ENCODE data around the gene F2R.
"Not testable (repeated sequence)": the region's sequence is repeated elsewhere in the genome, so short reads cannot be mapped to it uniquely, and the experiment has no call there.

The F2R gene

DNA sequence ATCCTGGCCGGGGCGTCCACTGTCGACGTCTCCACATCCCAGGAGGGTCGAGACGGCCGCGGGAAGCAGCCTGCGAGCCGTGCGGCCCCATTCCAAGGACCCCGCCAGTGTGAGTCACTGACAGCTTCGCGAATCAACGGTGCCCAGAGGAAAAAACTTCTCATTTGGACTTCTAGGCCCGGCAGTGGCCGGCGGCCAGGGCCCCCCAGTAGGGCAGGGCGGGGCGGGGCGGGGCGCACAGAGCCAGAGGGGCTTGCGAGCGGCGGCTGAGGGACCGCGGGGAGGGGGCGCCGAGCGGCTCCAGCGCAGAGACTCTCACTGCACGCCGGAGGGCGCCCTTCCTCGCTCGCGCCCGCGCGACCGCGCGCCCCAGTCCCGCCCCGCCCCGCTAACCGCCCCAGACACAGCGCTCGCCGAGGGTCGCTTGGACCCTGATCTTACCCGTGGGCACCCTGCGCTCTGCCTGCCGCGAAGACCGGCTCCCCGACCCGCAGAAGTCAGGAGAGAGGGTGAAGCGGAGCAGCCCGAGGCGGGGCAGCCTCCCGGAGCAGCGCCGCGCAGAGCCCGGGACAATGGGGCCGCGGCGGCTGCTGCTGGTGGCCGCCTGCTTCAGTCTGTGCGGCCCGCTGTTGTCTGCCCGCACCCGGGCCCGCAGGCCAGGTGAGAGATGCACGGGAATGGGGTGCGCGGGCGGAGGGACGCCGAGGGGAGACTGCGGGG is at the start of gene F2R:
TSS of gene F2R (plus strand) at position 391 of the 720 bp plus-strand sequence. CDS start at position 573, 182 bp downstream.
- peak; percentile 79 for DNase-seq

DNA sequence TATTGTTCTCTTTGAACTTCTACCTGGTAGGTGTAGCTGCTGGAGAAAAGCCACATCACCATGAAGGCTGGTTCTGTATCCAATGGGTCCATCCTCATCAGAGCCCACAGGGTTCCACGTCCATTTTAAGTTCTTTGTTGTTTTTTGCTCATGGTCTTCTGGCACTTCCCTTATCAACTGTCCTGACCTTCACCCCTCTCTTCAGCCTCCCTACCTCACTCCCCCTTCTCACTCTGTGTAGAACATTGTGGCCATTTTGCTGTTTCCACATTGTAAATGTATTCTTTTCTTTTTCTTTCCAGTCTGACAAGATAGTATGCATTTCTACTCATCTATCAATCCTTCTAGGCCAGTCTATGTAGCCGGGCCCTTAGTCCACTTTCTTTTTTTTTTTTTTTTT is 48.4 kb upstream of the F2R start:
- no peak for DNase-seq

DNA sequence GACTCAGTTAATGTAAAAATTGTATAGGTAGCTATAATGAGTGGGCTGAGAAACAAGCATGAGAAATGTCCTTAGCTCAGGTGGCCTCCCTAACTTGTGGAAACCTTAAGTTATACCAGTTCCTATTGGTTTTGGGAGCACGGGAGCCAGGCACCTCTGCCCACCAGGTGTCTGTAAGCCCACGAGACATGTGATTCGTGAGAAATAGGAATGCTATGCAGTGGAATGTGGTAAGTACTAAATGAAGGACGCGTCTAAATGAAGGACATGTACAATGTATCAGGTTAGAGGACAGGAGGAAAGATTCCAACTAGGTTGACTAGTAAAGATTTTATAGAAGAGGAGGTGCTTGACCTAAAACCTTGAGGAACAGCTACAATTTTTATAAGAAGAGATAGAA is 46.7 kb upstream of the F2R start:
- DNase-seq: no peak

DNA sequence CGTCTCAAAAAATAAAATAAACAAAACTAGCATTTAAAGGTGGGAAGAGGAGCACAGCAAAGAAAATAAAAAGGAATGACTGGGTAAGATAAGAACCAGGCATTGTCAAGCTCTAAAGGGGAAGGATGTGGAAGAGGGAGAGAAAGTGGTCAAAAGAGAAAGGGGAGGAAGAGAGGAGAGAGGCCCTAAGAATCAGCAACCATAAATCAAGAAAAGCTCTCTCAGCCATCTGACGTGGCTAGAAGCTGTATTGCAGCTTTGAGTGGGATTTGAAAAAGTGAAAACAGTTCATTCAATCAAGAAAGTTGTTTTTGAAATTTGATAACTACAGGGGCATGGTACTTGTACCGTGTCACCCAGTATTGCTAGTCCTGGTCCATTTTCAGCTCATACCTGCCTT is 45.4 kb upstream of the F2R start:
- DNase-seq: no peak

DNA sequence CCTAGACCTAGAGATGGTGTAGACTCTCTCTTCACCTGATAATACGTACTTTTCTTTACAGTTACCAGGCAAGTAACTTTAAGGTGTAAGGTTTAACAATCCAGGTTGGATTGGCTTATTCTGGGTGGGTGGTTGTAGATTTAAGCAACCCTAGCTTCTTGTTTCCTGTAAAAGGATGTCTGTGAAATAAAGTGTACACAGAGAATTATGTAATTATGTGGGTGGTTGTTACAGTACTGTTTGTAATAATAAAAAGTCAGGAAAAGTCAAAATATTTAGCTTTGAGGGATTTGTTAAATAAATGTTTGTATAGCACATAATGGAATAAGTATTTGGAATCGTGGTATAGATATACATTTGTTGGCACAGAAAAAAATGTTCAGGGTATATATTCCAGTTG is 43.7 kb upstream of the F2R start:
- no peak for DNase-seq

DNA sequence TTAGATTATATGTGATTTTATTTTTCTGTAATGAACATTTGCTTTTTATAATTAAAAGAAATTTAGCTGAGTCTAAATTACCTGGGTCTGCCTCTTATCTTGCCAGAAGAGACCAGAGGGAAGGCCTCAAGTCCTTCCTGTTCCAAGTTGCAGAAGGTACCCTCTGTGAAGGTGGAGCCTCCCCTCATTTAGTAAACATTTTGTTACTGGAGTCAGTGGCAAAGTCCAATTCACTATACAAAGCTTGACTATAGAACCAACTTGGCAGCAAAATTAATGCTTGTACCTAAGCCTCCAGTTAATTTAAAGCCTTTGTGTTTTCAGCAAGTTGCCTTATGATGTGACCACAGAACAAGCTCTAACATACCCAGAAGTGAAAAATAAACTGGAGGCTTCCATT is 42.8 kb upstream of the F2R start:
- no peak for DNase-seq

DNA sequence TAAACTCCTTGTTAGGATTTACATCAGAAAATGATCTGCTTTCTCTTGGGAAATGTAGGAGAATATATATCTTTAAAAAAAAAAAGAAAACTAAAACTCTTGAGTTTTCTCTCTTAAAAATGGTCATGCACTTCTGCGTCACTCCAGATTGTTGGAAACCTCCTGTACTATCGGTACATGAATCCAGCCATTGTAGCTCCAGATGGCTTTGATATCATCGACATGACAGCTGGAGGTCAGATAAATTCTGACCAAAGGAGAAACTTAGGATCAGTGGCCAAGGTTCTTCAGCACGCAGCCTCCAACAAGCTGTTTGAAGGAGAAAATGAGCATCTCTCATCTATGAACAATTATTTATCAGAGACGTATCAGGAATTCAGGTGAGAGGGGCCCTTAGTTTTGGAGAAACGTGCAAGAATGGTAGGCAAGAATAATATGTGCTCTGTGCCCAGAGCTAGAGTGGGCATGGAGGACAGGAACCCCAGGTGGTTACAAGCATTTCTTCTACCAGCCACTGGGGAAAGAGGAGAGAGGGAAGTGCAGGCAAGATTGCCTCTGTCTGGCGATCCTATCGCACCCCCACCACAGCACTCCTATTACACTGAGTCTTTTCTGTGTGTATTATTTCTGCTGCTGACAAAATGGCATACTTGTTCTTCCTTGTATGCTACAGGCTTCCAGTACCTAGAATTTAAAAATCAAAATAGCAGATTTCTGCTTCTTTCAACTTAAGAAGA is 41.4 kb upstream of the F2R start:
- DNase-seq: no peak

DNA sequence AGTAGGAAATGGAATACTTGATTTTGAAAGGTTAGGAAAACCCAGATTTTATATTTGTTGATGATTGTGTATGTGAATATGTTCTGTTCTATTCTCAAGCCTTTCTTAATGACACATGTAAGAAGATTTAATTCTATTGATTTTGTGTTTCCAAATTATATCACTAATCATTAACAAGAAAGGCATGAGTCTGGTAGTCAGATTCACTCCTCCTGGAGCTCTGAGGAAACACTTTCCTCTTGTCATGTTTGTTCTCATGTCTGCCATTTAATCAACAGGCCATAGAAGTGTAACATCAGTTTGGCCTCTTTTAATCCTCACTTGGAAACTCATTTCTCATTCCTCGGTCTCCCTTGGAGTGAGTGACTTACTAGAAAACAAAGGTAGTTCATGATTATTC is 40.6 kb upstream of the F2R start:
- DNase-seq: no peak

DNA sequence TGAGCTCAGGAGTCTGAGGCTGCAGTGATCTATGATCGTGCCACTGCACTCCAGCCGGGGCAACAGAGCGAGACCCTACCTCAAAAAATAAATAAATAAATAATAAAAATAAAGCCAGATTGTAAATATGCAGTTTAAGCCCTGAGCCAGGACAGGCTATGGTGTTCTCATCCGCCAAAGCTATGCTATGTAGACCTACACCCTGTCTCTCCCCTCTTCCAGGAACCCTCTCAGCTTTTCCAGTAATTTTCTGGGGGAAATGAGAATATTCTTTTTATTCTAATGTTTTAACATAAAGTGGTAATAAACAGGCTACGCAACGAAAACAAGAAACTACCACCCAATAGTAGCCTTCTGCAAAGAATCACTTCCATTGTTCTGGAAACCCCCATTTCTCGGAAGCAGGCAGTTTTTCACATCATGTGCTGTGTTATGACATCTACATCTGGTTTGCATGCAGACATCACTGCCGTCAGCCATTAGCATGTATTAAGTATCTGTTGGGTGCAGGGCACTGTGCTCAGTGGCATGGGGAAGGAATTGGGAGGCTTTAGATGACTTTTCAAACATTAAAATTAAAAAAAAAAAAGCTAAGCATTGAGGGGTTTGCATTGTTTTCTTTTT is 38.0 kb upstream of the F2R start:
- DNase-seq: no peak

DNA sequence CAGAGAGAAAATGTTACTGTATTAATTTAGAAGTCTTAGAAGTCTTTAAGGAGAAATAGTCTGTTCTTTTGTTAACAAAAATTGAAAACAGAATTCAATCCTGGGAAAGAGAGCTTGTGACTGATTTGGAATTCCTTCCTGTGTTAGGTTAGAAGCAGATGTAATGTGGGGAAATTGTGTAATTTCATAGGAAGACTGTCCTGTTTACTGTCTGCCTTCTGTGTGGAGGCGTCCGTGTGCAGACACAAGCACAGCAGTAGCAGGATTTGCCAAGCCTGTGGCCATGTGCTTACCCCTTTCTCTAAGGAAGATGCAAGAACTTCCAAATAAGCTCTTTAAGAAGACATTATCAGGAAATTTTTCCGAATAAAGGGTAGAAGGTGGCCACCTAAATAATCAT is 36.7 kb upstream of the F2R start:
- DNase-seq: no peak

DNA sequence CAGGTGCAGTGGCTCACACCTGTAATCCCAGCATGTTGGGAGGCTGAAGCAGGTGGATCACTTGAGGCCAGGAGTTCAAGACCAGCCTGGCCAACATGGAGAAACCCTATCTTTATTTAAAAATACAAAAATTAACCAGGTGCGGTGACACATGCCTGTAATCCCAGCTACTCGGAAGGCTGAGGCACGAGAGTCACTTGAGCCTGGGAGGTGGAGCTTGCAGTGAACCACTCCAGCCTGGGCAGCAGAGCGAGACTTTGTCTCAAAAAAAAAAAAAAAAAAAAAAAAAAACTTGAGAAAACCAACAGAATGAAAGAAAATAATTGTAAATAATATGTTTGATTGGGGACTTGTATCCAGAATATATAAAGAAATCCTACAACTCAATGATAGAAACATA is 35.1 kb upstream of the F2R start:
- DNase-seq: not testable (repeated sequence)

DNA sequence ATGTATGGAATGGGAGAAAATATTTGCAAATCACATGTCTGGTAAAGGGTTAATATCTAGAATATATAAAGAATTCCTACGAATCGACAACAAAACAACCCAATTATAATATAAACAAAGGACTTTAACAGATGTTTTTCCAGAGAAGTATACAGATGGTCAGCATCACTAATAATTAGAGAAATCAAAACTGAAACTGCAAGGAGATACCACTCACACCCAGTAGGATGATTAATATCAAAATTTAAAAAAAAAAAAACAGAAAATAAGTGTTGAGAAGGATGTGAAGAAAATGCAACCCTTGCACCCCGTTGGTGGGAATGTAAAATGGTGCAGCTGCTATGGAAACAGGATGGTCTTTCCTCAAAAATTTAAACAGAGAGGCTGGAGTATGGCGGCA is 34.6 kb upstream of the F2R start:
- no peak for DNase-seq

DNA sequence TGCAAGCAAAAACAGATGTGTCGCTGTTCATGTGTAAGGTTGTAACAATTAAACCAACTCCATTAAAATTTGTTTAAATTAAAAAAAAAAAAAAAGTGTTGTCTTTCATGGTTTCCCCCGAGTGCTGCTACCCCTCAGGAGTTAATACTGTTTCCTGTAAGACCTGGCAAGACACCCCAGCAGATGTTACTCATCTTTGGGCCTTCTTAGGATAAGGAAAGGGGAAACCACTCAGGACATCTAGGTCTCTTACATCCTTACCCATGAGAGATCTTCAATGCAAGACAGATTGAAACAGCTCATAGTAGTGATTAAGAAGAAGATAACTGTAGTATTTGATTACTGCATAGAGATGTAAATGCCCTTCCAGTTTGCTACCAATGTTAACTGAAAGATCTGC is 33.5 kb upstream of the F2R start:
- no peak for DNase-seq

DNA sequence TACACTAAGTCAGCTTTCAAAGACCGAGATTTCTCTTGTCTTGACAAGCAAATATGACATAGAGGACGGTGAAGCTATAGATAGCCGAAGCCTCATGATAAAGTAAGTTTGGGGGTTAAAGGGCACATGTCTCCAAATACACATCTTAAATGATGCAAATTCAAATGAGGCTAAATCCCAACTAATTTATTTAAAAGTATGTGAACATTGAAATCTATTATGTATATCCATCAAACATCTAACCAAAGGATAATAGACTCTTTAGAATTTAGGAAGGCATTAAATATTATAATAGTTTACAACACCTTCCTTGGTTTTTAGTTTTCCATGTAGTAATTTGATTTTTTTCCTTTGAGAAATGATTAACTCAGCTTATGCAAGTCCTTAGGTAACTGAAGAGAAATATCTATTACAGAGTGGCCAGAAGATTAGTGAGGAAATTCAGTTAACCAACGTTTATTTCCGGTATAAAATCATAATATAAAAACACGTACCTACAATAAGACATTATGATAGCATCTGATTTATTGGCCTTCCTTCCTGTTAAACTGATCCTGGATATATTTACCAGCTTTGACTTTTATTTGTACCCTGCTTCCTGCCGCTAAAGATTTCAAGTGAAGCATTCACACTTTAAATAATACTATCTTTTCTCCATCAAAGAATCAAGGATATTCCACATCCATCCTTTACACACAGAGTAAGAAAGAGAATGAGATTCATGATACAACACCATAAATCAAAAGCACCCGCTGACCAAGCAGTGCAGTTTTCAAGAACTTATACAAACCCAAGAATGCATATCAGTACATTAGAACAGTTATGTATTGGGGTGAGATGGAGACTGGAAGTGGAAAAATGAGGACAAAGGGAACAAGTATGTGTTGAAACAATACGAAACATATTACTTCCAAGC is 31.9 kb upstream of the F2R start:
- DNase-seq: no peak

DNA sequence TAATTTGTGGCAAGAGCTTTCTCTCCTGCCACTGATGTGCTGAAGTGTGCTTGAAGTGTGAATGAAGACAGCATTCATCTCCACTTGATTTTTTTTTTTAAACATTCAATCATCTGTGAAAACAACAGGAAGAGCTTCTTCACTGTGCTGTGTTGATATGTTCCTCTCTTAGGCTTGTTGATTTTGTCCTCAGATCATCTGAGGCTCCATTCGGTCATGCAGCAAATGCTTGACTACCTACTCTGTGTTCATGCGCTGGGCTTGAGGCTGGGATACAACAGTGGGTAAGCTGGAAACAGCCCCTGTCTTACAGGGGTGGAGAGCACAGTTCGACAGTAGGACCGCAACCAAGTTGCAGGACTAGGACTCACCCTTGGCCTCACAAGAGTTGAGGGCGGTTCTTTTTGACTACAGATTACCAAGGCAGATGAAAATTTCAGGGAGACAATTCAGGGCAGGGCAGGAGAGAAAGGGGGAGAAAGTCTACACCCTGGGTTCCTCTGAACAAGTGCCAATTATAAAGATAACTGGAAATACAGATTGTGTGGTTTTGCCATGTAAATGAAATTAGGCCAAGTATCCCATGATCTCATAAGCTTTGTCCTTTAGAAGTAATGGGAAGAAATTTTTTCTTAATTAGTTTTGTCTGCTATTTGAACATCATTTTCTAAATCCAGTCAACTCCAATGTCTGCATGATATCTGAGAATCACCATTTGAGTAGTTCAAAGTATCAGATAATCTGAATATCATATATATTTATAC is 31.0 kb upstream of the F2R start:
- DNase-seq: no peak

DNA sequence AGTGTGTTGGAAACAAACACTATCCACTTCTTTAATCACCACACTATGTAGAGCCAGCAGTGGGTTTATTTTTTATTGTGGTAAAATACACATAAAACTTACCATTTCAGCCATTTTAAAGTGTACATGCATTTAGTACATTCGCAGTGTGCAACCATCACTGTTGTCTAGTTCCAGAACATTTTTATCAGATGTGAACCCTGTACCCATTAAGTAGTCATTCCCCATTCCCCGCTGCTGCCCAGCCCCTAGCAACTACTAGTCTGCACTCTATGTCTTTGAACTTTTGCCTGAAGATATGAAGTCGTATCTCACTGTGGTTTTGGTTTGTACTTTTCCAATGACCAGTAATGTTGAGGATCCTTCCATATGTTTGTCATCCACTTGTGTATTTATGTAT is 30.2 kb upstream of the F2R start:
- no peak for DNase-seq

DNA sequence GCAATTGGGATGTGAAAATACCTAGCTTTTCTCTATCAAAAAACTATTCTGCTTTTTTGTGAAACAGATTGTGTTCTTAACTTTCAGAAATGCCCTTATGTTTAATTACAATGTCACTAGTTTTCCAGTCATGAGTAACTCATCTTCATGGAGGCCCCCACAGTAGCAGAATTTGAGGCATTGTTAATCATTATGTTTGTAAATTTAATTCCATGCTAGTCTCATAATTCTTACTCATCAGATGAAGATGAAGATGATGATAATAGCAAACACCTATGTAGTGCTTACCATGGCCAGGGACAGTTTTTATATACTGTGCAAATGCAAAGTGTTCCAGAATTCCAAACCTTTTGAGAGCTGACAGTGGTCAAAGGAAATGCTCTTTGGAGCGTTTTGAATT is 27.7 kb upstream of the F2R start:
- DNase-seq: no peak

DNA sequence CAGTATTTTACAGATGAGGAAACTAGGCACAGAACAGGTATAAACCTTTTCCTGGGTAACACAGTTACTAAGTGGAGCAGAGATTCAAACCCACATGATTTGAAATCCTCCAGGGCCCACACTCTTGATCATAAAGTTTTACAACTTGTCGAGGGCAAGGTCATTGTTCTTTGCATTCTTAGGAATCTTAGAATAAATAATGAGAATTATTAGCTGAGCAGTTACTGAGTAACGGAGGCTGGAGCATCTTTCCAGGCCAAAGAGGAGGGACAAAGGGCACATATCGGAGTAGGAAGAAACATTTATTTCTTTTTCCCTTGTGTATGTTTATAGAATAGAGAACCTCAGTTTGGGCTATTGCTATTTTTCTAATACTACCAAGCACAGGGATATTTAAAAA is 27.1 kb upstream of the F2R start:
- no peak for DNase-seq

DNA sequence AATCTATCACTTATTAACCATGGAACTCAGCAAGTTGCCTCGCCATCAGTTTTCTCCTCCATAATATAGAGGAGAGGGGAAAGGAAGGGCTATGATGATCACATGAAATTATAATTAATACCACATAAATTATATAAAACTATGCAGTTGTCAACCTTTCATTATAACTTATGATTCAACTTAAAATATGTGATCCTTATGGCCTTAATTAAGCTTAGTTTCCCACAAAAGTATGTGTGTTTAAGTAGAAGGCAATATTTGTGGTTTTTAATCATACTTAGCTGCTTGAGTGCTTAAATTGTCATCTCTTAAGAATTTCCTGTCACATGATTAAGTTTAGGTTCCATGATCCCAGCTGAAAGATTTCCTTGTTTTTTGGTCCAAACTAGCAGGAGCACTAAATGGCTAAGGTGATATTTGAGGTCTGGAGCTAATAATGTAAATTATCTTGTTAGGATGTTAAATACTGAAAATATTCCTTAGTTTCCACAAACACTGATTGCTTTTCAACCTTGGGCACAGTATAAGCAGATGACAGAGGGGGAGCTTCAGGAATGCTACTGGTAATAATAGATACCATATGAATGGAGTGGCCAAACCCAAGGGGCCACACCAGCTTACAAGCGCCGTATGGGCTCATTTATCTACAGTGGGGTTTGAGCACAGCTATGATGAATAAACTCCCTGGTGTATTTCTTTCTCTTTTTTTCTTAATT is 26.4 kb upstream of the F2R start:
- DNase-seq: no peak

DNA sequence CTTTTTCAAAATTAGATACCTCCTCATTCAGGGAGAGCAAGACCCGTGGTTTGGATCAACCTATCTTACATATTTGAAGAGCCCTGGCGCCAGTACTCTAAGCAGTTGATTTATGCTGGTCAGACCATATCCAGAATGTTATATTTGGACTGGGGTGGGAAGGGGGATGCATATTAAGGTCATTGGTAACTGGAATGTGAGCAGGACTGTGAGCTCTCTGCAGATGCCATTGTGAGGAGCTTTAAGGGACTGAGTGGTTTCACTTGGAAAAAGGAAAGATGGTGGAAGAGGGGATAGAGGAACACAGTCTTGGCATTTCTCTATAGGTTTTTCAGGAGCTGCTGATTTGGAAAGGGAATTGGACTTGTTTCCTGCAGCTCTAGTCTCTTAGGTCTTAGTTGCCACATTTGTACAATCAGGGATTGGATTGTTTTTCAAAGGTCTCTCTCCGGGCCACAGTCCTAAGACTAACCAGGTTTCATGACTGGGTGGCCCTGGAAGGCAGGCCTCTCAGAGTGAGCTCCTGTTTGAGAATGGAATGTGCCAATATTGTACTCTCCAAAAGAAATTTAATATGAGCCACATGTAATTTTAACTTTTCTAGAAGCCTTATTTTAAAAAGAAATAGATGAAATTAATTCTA is 25.8 kb upstream of the F2R start:
- DNase-seq: no peak
